ENCODE measurements around the gene TIMM23. TPM values are rescaled to one million over a fixed set of nuclear protein-coding genes. Genes with fewer than 3 reads are reported as not detected.
"Not testable (repeated sequence)": the region's sequence is repeated elsewhere in the genome, so short reads cannot be mapped to it uniquely, and the experiment has no call there.

The TIMM23 gene
- total RNA-seq, 2 donors from 2014 or later = 32.0 to 86.0 TPM

DNA sequence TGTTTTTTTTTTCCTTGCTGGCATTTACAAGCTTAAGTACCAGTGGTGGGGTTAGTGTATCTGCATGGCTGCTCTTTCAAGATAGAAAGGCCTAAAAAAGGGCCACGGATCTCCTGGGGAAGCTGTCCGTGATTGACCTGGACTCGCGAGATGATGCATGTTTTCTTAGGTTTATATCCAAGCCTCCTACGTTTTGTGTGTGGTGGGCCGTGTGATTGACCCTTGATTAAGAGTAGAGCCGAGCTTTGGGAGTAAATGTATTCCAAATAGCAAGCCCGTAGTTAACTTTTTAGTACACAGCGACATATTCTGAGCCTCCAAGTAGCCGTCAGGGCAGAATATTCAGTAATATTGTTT is 502 bp downstream of the TIMM23 start:
- ATAC-seq (replicated peaks) = peak; percentile 11
- not testable (repeated sequence) for H3K27me3 Mint-ChIP-seq, H3K9me3 Mint-ChIP-seq
- Mint-ChIP-seq H3K4me3 (peak overlapping the region; percentile 96), H3K36me3 (ENCODE audit: low read depth) (peaks cover 36% of the 10 kb centered on the region), H3K4me1 (peaks cover 20% of the 10 kb centered on the region), H3K27ac (peak overlapping the region; percentile 95)

- Mint-ChIP-seq H3K4me1 (peaks cover 20% of the 10 kb centered on the region), H3K36me3 (ENCODE audit: low read depth) (peaks cover 38% of the 10 kb centered on the region), H3K27ac (peak overlapping the region; percentile 72), H3K4me3 (peak overlapping the region; percentile 96)
- H3K27me3 Mint-ChIP-seq; H3K9me3 Mint-ChIP-seq; ATAC-seq (replicated peaks): not testable (repeated sequence)
Observed at GRCh38 chr10:45974041-45974440, 1.8 kb downstream of the TIMM23 start.

GRCh38 chr10:45978554-45978953 is 6.3 kb downstream of the TIMM23 start:
- not testable (repeated sequence) for H3K9me3 Mint-ChIP-seq, H3K4me3 Mint-ChIP-seq, H3K27me3 Mint-ChIP-seq, H3K27ac Mint-ChIP-seq, H3K4me1 Mint-ChIP-seq
- H3K36me3 Mint-ChIP-seq (ENCODE audit: low read depth) = peaks cover 58% of the 10 kb centered on the region
- ATAC-seq (replicated peaks) = peak; percentile 32

DNA sequence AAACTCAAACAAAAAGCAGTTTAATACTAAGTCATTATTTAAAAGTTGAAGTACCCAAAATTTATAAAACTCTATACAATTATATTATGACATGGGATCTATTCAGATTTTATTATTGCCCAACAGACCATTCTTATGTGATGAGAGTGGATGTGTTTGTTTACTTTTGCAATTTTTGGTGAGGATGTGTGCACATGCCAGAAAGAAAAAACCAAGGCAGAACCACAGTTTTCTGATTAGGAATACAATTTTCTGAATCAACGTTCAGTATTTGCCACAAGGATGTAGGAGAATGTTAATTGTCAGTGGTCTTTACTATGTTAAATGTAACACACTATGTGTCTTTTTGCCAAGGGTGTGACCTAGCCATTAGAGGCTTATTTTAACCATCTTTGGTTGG is 9.1 kb downstream of the TIMM23 start:
- not testable (repeated sequence) for H3K9me3 Mint-ChIP-seq; H3K27me3 Mint-ChIP-seq; ATAC-seq (replicated peaks); H3K4me1 Mint-ChIP-seq; H3K4me3 Mint-ChIP-seq; H3K27ac Mint-ChIP-seq
- peaks cover 61% of the 10 kb centered on the region for H3K36me3 Mint-ChIP-seq (ENCODE audit: low read depth)

DNA sequence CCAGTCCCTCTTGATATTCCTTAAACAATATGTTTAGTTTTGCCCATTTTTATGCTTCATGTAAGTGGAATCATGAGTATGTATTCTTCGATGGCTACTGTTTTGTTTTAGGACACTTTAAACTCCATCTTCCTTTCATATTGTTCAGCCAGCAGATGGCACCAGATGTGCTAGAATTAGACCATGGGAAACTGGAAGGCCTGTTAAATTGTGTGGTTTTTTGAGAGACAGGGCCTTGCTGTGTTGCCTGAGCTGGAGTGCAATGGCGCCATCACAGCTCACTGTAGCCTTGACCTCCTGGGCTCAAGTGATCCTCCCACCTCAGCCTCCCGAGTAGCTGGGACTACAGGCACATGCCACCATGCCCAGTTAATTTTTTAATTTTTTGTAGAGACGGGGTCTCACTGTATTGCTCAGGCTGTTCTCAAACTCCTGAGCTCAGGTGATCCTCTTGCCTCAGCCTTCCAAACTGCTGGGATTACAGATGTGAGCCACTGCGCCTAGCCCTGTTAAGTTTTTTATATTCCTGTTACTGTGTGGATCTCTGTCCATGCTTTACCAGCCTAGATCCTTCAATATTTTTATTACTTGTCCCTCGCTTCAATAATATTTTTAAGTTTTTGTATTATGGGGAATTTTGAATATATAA is 11.4 kb downstream of the TIMM23 start:
- not testable (repeated sequence) for H3K4me3 Mint-ChIP-seq, H3K9me3 Mint-ChIP-seq, H3K27ac Mint-ChIP-seq, H3K4me1 Mint-ChIP-seq, H3K27me3 Mint-ChIP-seq
- ATAC-seq (replicated peaks) = peak; percentile 68
- H3K36me3 Mint-ChIP-seq (ENCODE audit: low read depth) = peaks cover 67% of the 10 kb centered on the region

DNA sequence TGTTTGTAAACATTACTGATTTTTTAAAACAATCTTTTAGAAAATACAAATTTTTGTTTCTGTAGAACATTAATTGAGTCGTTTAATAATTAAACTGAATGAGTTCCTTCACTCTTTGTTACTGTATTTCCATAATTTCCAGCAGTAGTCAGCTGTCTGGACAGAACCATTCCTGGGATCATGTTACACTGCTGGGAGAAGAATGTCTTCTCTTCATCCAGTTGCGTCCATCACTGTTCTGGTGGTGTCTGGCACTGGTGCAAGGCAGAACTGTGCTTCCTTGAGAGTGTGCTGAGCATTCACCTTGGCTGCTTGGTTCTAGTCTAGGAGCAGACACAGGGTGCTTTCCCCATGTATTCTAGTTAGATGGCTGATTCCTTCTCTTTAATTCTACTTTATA is 12.2 kb downstream of the TIMM23 start:
- not testable (repeated sequence) for H3K4me1 Mint-ChIP-seq; H3K27me3 Mint-ChIP-seq; H3K27ac Mint-ChIP-seq; ATAC-seq (replicated peaks); H3K9me3 Mint-ChIP-seq; H3K4me3 Mint-ChIP-seq
- peaks cover 68% of the 10 kb centered on the region for H3K36me3 Mint-ChIP-seq (ENCODE audit: low read depth)

DNA sequence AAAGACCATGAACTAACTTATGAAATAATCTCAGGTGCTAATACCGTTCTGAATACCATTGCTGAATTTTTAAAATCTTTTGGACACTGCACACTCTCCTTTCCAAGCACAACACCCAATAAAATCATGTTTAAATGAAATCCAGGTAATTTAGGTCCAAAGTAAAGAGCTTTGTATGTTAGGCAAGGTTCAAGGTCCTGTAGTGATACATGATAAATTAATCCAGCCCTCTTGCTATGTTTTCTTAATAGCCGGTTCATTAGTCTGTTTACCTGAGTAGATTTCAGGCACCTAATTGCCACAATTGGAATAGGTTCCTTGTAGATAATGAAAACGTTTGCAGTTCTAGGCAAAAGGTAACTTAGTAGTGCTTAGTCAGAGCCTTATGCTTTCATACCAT is 13.3 kb downstream of the TIMM23 start:
- H3K27me3 Mint-ChIP-seq; H3K9me3 Mint-ChIP-seq; H3K4me1 Mint-ChIP-seq; ATAC-seq (replicated peaks); H3K4me3 Mint-ChIP-seq; H3K27ac Mint-ChIP-seq: not testable (repeated sequence)
- peaks cover 76% of the 10 kb centered on the region for H3K36me3 Mint-ChIP-seq (ENCODE audit: low read depth)

DNA sequence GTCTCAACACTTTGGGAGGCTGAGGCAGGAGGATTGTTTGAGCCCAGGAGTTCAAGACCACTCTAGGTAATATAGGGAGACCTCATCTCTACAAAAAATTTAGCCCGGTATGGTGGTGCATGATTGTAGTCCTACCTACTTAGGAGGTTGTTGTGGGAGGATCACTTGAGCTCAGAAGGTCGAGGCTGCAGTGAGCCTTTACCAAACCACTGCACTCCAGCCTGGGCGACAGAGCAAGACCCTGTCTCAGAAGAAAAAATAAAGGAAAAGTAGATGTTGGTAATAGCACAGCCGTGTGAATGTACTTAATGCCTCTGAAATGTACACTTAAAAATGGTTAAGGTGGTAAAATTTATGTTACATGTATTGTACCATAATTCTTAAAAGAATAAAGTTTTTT is 25.3 kb downstream of the TIMM23 start:
- no peak overlapping the region for H3K4me3 Mint-ChIP-seq
- no peak for ATAC-seq (replicated peaks)
- peak overlapping the region; percentile 20 for H3K27ac Mint-ChIP-seq
- no peaks in the 10 kb centered on the region for H3K4me1 Mint-ChIP-seq
- no peaks in the 10 kb centered on the region for H3K27me3 Mint-ChIP-seq
- H3K9me3 Mint-ChIP-seq = no peaks in the 10 kb centered on the region
- H3K36me3 Mint-ChIP-seq (ENCODE audit: low read depth) = peaks cover 87% of the 10 kb centered on the region

DNA sequence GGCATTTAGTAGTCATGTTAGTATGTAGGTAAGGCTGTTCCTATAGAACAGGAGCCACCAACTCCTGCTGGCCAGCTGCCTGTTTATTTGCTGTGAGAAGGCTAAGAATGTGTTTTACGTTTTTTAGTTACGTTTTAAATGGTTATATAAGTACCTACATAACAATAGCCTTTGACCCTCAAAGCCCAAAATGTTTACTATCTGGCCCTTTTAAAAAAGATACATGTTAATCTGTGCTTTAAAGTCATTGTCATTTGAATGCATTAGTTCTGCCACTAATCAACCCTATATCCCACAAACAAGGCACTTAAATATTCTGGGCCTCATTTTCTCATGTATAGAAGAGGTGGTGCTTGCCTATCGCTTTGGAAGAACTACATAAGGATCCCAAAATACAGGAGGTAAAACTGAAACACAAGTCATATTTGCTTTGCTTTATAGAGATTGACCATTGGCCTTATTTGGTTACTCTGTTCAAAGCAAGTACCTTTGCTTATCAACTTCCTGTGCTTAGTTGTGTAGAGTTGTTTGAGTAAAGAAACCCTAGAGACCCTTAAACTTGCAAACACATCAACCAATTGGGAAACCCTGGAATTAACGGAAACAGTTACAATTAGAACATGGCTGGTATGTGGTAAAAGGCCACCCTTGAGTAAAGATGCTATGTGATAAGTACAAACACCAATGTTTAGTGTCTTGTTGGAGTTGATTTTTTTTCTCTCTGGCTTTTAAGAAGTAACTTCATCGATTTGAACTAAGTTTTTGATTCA is 25.9 kb downstream of the TIMM23 start:
- Mint-ChIP-seq H3K9me3 (no peaks in the 10 kb centered on the region), H3K27ac (no peak overlapping the region)
- ATAC-seq (replicated peaks) = no peak

GRCh38 chr10:45999955-46000354 is 27.7 kb downstream of the TIMM23 start:
- ATAC-seq (replicated peaks) = not testable (repeated sequence)

More for the DNA sequence above, 25.9 kb downstream of the TIMM23 start:
- H3K27me3 Mint-ChIP-seq = no peaks in the 10 kb centered on the region
- H3K4me1 Mint-ChIP-seq = no peaks in the 10 kb centered on the region
- H3K4me3 Mint-ChIP-seq = no peak overlapping the region
- peaks cover 87% of the 10 kb centered on the region for H3K36me3 Mint-ChIP-seq (ENCODE audit: low read depth)

DNA sequence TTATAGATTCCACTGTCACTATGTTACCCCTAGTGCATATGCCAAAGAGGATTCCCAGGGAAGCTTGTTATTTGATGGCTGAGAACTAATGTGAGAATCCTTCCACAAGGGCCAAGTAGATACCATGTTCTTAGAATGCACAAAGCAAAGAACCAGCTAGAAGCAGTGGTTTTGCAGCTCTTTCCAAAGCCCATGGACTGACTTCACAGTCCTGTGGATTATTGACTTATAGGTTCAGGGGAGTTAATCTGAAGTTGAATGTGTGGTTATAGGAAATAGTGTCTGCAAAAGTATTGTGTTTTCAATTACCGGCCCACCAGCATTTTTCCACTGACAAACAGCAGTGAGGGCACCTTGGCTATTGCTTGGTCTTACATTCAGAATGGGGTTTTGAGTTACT is 28.2 kb downstream of the TIMM23 start:
- Mint-ChIP-seq H3K27ac (no peak overlapping the region), H3K36me3 (ENCODE audit: low read depth) (peaks cover 95% of the 10 kb centered on the region), H3K27me3 (no peaks in the 10 kb centered on the region), H3K4me3 (no peak overlapping the region), H3K9me3 (no peaks in the 10 kb centered on the region), H3K4me1 (no peaks in the 10 kb centered on the region)
- no peak for ATAC-seq (replicated peaks)

More at GRCh38 chr10:45999955-46000354, 27.7 kb downstream of the TIMM23 start:
- not testable (repeated sequence) for H3K27ac Mint-ChIP-seq, H3K27me3 Mint-ChIP-seq, H3K4me3 Mint-ChIP-seq, H3K4me1 Mint-ChIP-seq, H3K9me3 Mint-ChIP-seq
- peaks cover 91% of the 10 kb centered on the region for H3K36me3 Mint-ChIP-seq (ENCODE audit: low read depth)

DNA sequence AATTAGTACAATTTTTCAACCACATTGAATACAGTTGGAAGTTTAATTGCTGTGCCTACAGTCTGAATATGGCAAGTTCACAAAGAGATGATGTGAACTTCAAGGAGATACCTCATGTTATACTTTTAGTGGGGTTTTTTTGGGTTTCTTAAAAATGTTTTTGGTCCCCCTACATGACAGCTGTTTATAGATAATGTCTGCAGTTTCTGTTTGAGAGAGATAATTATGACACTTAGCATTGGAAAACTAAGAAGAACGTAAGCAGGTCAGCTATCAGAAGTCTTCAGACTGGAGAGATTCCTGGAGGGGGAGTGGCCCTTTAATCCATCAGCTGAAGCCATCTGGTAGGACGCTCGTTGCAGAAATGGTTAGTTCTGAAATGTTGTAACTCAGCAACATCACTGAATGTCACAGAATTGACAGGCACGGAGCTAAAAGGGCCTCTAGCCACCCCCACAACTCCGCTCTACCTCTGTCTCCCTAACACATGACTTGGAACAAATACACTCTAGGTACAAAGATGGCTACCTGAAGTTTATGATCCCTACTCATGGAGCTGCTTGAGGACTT is 29.0 kb downstream of the TIMM23 start:
- Mint-ChIP-seq H3K4me1 (no peaks in the 10 kb centered on the region), H3K27me3 (no peaks in the 10 kb centered on the region), H3K4me3 (no peak overlapping the region), H3K9me3 (no peaks in the 10 kb centered on the region), H3K36me3 (ENCODE audit: low read depth) (peaks cover 100% of the 10 kb centered on the region), H3K27ac (no peak overlapping the region)
- no peak for ATAC-seq (replicated peaks)

DNA sequence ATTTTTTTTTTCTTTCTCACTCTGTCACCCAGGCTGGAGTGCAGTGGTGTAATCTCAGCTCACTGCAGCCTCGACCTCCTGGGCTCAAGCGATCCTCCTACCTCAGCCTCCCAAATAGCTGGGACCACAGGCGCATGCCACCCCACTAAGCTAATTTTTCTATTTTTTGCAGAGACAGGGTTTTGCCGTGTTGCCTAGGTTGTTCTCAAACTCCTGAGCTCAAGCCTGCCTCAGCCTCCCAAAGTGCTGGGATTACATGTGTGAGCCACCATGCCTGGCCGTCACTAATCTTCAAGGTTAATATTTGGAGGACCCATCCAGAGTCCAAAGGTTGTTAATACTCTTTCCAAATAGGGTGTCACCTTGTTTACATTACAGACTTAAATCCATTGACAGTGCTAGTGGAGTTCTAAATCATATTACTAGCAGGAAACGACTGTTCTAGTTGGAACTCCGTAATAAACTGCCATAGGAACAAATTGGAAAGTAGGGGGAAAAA is 29.9 kb downstream of the TIMM23 start:
- H3K27ac Mint-ChIP-seq; H3K9me3 Mint-ChIP-seq; H3K27me3 Mint-ChIP-seq; H3K4me1 Mint-ChIP-seq; H3K4me3 Mint-ChIP-seq; ATAC-seq (replicated peaks): not testable (repeated sequence)
- peaks cover 100% of the 10 kb centered on the region for H3K36me3 Mint-ChIP-seq (ENCODE audit: low read depth)

- peaks cover 100% of the 10 kb centered on the region for H3K36me3 Mint-ChIP-seq (ENCODE audit: low read depth)
Observed at GRCh38 chr10:46002916-46003693, 30.8 kb downstream of the TIMM23 start.

More at GRCh38 chr10:46002916-46003693, 30.8 kb downstream of the TIMM23 start:
- H3K4me1 Mint-ChIP-seq = no peaks in the 10 kb centered on the region
- H3K9me3 Mint-ChIP-seq = no peaks in the 10 kb centered on the region
- H3K27me3 Mint-ChIP-seq = no peaks in the 10 kb centered on the region
- H3K4me3 Mint-ChIP-seq = no peak overlapping the region
- no peak for ATAC-seq (replicated peaks)
- H3K27ac Mint-ChIP-seq = peak overlapping the region; percentile 68

Measured in activated T-helper 17 cell treated with anti-CD3 and anti-CD28 coated beads, Interleukin-2, amount 50 U/mL, for 72 hours (primary cell).